HepG2 (cell line): Measurements from ENCODE around the gene CASR. TPM values are rescaled to one million over a fixed set of nuclear protein-coding genes. Genes with fewer than 3 reads are reported as not detected.

ENCODE experiments used
- HNF4G ChIP-seq, 2 experiments: sonication (generic) in 1 of 2; formaldehyde crosslinking in 1 of 2; IDR thresholded peaks; 2 replicates each; pipeline versions ENCODE4 v1.4.0 to v1.6.1; 2011 to 2020; ENCODE audit warnings: borderline replicate concordance in 2 of 2, low read depth in 2 of 2, mild to moderate bottlenecking in 2 of 2, low read length in 1 of 2, missing genetic modification reagents in 1 of 2, moderate library complexity in 1 of 2
- IRF2 ChIP-seq: IDR thresholded peaks from 2 replicates; pipeline ENCODE4 v1.6.1; 2018; ENCODE audit warnings: missing genetic modification reagents, missing compliant biosample characterization
- IRX3 ChIP-seq: sonication (generic); formaldehyde crosslinking; IDR thresholded peaks from 2 replicates; pipeline ENCODE4 v1.8.1; 2023; ENCODE audit warnings: mild to moderate bottlenecking, low read depth, missing genetic modification reagents, borderline replicate concordance
- MATR3 ChIP-seq: sonication (generic); formaldehyde crosslinking; IDR thresholded peaks from 2 replicates; pipeline ENCODE4 v1.4.0; 2020; ENCODE audit warnings: missing genetic modification reagents
- NFRKB ChIP-seq: fragments of 450-650 bp; IDR thresholded peaks from 2 replicates; pipeline ENCODE4 v1.6.1; 2017
- PITX1 ChIP-seq: sonication (generic); formaldehyde crosslinking; IDR thresholded peaks from 2 replicates; pipeline ENCODE4 v1.5.1; 2020; ENCODE audit warnings: mild to moderate bottlenecking, missing genetic modification reagents
- RAD21 ChIP-seq: fragments of 450-650 bp; formaldehyde crosslinking; IDR thresholded peaks from 2 replicates; pipeline ENCODE4 v1.5.0; 2020; ENCODE audit warnings: mild to moderate bottlenecking
- YEATS4 ChIP-seq: sonication (generic); formaldehyde crosslinking; IDR thresholded peaks from 2 replicates; pipeline ENCODE4 v1.4.0; 2020; ENCODE audit warnings: missing genetic modification reagents, borderline replicate concordance
- ZNF17 ChIP-seq: sonication (generic); formaldehyde crosslinking; IDR thresholded peaks from 2 replicates; pipeline ENCODE4 v1.5.0; 2020; ENCODE audit warnings: mild to moderate bottlenecking, missing genetic modification reagents
- ZNF333 ChIP-seq: sonication (generic); formaldehyde crosslinking; IDR thresholded peaks from 2 replicates; pipeline ENCODE4 v1.4.0; 2020; ENCODE audit warnings: mild to moderate bottlenecking, missing genetic modification reagents, borderline replicate concordance
- ZNF382 ChIP-seq: sonication (generic); formaldehyde crosslinking; IDR thresholded peaks from 2 replicates; pipeline ENCODE4 v1.5.0; 2020; ENCODE audit warnings: missing genetic modification reagents, mild to moderate bottlenecking, borderline replicate concordance
- ZNF501 ChIP-seq: sonication (generic); formaldehyde crosslinking; IDR thresholded peaks from 2 replicates; pipeline ENCODE4 v1.5.1; 2020; ENCODE audit warnings: mild to moderate bottlenecking, moderate library complexity, missing genetic modification reagents
- ZNF749 ChIP-seq: sonication (generic); formaldehyde crosslinking; IDR thresholded peaks from 2 replicates; pipeline ENCODE4 v1.8.0; 2022; ENCODE audit warnings: mild to moderate bottlenecking, missing genetic modification reagents, moderate library complexity, borderline replicate concordance
- ZNF761 ChIP-seq: sonication (generic); formaldehyde crosslinking; conservative IDR thresholded peaks from 2 replicates; pipeline ENCODE4 v1.4.0; 2020; ENCODE audit warnings: mild to moderate bottlenecking, missing genetic modification reagents
- ZSCAN12 ChIP-seq: sonication (generic); formaldehyde crosslinking; IDR thresholded peaks from 2 replicates; pipeline ENCODE4 v1.9.0; 2021; ENCODE audit warnings: mild to moderate bottlenecking, missing genetic modification reagents
- polyA plus RNA-seq, 8 experiments: library from polyadenylated mRNA; depleted of rRNA in 3 of 8; stranded (reverse) in 7 of 8; unstranded in 1 of 8; fragments of >200 nt; fragmentation: Illumina TruSeq in 4 of 8; extraction: Trizol in 4 of 8; gene quantifications; 2 replicates each; pipeline versions ENCODE4 v1.2.1 to v1.2.3, GENCODE V29; 2011 to 2016; ENCODE audit warnings: low read depth in 4 of 8, missing spikeins in 1 of 8, mixed read lengths in 1 of 8; ENCODE audit not compliant: insufficient read depth in 1 of 8
- total RNA-seq, 5 experiments: library from RNA; depleted of rRNA; stranded (reverse); fragments of >200 nt; fragmentation: Illumina TruSeq; extraction: Trizol; gene quantifications; 2 replicates each; pipeline ENCODE4 v1.2.3, GENCODE V29; 2016; ENCODE audit warnings: low read depth in 1 of 5
- TF ChIP-seq, protein P1 (sequence below): sonication (generic); formaldehyde crosslinking; IDR thresholded peaks from 2 replicates; pipeline ENCODE4 v1.8.1; 2022; ENCODE audit warnings: mild to moderate bottlenecking, missing genetic modification reagents
- TF ChIP-seq, protein P2 (sequence below): IDR thresholded peaks from 2 replicates; pipeline ENCODE4 v1.6.1; 2012; ENCODE audit warnings: low read depth, low read length, improper control_type of control experiment
- TF ChIP-seq, protein P3 (sequence below): sonication (generic); formaldehyde crosslinking; IDR thresholded peaks from 2 replicates; pipeline ENCODE4 v1.5.0; 2020; ENCODE audit warnings: mild to moderate bottlenecking, missing genetic modification reagents, borderline replicate concordance

Gene CASR
- total and polyA plus RNA-seq, 2 of the 13 experiments (the other 11 are each of a cell fraction or from before 2014, with no cell fraction given): not detected

DNA sequence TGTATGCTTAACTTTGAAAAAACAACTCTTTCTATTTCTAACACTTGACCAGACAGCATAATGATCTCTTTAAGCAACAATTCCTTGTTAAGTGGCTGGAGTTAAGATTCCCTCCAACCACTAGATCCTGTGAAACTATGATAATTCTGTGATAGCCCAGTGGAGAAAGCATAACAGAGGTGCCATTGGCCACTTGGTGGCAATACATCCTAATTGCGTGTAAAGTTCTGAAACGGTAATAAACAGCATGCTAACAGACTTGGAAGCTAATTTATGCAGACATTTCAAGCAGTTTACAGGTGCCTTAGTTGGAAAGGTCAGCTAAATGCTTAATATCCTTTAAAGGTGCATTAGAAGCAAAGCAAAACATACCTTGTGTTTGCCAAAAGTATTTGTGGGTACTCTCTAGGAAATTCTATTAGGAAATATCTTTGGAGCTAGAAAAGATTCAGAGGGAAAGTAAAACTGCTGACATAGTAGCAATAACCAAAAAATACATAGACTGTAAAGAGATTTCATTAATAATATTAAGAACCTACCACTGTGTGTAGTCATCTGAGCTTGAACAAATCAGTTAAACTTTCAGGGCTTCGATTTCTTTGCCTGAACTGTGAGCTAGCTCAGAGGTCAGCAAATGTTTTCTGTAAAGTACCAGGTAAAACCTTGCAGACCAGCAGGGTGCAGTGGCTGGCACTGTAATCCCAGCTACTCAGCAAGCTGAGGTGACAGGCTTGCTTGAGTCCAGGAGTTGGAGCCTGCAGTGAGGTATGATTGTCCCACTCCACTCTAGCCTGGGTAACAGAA is 122.6 kb downstream of the CASR start (continued):
- TF ChIP-seq, protein P1, sequence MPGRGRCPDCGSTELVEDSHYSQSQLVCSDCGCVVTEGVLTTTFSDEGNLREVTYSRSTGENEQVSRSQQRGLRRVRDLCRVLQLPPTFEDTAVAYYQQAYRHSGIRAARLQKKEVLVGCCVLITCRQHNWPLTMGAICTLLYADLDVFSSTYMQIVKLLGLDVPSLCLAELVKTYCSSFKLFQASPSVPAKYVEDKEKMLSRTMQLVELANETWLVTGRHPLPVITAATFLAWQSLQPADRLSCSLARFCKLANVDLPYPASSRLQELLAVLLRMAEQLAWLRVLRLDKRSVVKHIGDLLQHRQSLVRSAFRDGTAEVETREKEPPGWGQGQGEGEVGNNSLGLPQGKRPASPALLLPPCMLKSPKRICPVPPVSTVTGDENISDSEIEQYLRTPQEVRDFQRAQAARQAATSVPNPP (CRISPR knock-in tag): no peak
- TF ChIP-seq ZNF17 (no peak), ZNF761 (CRISPR knock-in tag) (0 out of 2 replicates have a peak, but pooled peaks have one; percentile 54), IRF2 (CRISPR knock-in tag) (no peak), RAD21 (peak; percentile 45; the same call in 1 of the 2 replicates), IRX3 (CRISPR knock-in tag) (no peak), ZNF501 (CRISPR knock-in tag) (0 out of 2 replicates have a peak, but pooled peaks have one; percentile 21), ZNF749 (no peak), ZSCAN12 (no peak), HNF4G (IDR thresholded peaks at IDR 0.05; ENCODE audit: borderline replicate concordance, low read depth, low read length) (peak; percentile 58), HNF4G (CRISPR knock-in tag; IDR thresholded peaks at IDR 0.05; ENCODE audit: borderline replicate concordance, low read depth) (no peak), YEATS4 (CRISPR knock-in tag) (no peak), ZNF382 (CRISPR knock-in tag) (no peak), NFRKB (no peak), MATR3 (CRISPR knock-in tag) (no peak), PITX1 (CRISPR knock-in tag) (peak; percentile 68), ZNF333 (CRISPR knock-in tag) (no peak)
- TF ChIP-seq, protein P2, sequence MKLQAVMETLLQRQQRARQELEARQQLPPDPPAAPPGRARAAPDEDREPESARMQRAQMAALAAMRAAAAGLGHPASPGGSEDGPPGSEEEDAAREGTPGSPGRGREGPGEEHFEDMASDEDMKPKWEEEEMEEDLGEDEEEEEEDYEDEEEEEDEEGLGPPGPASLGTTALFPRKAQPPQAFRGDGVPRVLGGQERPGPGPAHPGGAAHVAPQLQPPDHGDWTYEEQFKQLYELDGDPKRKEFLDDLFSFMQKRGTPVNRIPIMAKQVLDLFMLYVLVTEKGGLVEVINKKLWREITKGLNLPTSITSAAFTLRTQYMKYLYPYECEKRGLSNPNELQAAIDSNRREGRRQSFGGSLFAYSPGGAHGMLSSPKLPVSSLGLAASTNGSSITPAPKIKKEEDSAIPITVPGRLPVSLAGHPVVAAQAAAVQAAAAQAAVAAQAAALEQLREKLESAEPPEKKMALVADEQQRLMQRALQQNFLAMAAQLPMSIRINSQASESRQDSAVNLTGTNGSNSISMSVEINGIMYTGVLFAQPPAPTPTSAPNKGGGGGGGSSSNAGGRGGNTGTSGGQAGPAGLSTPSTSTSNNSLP: no peak
- TF ChIP-seq, protein P3, sequence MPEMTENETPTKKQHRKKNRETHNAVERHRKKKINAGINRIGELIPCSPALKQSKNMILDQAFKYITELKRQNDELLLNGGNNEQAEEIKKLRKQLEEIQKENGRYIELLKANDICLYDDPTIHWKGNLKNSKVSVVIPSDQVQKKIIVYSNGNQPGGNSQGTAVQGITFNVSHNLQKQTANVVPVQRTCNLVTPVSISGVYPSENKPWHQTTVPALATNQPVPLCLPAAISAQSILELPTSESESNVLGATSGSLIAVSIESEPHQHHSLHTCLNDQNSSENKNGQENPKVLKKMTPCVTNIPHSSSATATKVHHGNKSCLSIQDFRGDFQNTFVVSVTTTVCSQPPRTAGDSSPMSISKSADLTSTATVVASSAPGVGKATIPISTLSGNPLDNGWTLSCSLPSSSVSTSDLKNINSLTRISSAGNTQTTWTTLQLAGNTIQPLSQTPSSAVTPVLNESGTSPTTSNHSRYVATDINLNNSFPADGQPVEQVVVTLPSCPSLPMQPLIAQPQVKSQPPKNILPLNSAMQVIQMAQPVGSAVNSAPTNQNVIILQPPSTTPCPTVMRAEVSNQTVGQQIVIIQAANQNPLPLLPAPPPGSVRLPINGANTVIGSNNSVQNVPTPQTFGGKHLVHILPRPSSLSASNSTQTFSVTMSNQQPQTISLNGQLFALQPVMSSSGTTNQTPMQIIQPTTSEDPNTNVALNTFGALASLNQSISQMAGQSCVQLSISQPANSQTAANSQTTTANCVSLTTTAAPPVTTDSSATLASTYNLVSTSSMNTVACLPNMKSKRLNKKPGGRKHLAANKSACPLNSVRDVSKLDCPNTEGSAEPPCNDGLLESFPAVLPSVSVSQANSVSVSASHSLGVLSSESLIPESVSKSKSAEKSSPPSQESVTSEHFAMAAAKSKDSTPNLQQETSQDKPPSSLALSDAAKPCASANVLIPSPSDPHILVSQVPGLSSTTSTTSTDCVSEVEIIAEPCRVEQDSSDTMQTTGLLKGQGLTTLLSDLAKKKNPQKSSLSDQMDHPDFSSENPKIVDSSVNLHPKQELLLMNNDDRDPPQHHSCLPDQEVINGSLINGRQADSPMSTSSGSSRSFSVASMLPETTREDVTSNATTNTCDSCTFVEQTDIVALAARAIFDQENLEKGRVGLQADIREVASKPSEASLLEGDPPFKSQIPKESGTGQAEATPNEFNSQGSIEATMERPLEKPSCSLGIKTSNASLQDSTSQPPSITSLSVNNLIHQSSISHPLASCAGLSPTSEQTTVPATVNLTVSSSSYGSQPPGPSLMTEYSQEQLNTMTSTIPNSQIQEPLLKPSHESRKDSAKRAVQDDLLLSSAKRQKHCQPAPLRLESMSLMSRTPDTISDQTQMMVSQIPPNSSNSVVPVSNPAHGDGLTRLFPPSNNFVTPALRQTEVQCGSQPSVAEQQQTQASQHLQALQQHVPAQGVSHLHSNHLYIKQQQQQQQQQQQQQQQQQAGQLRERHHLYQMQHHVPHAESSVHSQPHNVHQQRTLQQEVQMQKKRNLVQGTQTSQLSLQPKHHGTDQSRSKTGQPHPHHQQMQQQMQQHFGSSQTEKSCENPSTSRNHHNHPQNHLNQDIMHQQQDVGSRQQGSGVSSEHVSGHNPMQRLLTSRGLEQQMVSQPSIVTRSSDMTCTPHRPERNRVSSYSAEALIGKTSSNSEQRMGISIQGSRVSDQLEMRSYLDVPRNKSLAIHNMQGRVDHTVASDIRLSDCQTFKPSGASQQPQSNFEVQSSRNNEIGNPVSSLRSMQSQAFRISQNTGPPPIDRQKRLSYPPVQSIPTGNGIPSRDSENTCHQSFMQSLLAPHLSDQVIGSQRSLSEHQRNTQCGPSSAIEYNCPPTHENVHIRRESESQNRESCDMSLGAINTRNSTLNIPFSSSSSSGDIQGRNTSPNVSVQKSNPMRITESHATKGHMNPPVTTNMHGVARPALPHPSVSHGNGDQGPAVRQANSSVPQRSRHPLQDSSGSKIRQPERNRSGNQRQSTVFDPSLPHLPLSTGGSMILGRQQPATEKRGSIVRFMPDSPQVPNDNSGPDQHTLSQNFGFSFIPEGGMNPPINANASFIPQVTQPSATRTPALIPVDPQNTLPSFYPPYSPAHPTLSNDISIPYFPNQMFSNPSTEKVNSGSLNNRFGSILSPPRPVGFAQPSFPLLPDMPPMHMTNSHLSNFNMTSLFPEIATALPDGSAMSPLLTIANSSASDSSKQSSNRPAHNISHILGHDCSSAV: no peak
